ENCODE data around the gene ASPHD2.

The ASPHD2 gene

DNA sequence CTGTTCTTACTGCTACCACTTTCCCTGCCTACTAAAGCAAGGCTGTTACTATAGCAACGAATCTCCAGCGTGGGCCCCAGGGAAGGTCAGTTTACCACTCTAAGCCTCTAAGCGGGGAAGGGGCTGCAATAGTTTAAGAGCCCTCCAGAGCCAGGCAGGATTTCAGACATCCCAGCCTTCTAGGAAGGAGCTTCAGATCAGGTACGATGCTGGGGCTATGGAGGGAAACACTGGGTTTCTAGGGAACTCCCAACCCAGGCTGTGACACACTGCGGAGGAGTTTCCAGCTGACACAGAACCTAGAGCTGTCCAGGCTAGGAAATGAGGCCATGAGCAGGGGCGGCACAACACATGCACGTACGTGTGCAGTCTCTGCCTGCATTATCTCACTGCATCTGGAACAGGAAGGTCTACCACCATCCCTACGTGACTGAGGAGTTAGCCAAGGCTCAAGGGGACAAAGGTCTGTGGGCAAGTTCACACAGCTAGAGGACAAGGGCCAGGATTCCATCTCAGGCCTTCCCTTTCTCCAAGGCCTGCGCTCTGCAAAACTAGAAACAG is 34.1 kb downstream of the ASPHD2 start:
- no peak overlapping the region for H3K4me3 ChIP-seq (ENCODE audit: low read length)
- DNase-seq (ENCODE audit: low read depth) = no peak
- TF ChIP-seq, protein P1, sequence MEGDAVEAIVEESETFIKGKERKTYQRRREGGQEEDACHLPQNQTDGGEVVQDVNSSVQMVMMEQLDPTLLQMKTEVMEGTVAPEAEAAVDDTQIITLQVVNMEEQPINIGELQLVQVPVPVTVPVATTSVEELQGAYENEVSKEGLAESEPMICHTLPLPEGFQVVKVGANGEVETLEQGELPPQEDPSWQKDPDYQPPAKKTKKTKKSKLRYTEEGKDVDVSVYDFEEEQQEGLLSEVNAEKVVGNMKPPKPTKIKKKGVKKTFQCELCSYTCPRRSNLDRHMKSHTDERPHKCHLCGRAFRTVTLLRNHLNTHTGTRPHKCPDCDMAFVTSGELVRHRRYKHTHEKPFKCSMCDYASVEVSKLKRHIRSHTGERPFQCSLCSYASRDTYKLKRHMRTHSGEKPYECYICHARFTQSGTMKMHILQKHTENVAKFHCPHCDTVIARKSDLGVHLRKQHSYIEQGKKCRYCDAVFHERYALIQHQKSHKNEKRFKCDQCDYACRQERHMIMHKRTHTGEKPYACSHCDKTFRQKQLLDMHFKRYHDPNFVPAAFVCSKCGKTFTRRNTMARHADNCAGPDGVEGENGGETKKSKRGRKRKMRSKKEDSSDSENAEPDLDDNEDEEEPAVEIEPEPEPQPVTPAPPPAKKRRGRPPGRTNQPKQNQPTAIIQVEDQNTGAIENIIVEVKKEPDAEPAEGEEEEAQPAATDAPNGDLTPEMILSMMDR (conservative IDR thresholded peaks at IDR 0.05; ENCODE audit: low read depth, low read length) = no peak

DNA sequence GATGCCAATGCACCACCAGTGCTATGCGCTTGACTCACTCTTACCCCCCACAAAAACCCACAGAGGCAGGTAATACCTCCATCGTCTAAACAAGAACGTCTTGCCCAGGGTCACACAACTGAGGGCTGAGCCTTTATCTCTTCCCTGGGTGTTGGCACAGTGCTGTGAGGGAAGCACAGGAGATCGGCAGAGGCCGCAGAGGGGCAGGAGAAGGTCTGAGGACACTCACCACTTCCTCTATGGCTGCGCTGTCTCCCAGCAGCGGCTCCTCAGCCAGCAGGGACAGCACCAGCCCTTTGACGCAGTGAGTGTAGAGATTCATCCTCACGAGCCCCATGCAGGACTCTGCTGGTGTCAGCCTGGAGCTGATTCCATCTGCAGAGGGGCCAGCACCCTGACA is 34.6 kb downstream of the ASPHD2 start:
- no peak for DNase-seq (ENCODE audit: low read depth)
- TF ChIP-seq, protein P1 (conservative IDR thresholded peaks at IDR 0.05; ENCODE audit: low read depth, low read length) = no peak
- no peak overlapping the region for H3K4me3 ChIP-seq (ENCODE audit: low read length)

DNA sequence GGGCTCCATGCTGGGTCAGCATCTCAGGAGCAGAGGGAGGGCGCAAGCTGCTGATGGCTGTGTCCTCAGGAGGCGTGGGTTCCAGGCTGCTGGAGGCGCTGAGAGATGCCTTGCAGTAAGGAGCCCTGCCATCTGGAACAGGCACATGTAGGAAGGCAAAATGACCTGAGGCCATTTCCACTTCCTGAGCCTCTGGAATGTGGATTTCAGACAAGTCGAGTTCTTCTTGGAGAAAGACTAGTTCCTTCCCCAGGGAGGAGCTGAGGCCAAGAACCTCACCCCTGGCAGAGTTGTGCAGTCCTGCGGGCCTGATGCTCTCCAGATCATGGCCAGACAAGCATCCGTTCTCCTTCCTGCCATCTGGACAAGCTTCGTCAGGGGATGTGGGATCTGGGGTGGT is 35.3 kb downstream of the ASPHD2 start:
- H3K4me3 ChIP-seq (ENCODE audit: low read length) = no peak overlapping the region
- no peak for DNase-seq (ENCODE audit: low read depth)

DNA sequence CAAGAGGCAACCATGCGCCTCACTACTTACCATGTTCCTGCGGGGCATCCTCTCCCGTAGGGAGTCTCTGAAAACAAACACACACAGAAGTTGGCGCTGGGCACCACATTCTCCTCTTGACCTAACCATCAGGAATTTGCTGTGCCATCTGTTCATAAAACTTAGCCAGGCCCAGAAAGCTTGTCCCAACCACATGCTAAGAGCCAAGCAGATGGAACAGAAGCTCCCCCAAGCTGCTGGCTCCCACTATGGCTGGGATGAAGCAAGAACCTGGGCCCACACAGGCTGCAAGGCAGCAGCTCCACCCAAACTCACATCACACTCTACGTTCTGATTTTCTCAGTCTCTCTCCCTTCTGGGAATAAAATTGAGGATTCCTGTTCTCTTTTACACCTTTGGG is 37.1 kb downstream of the ASPHD2 start:
- TF ChIP-seq, protein P1 (conservative IDR thresholded peaks at IDR 0.05; ENCODE audit: low read depth, low read length) = no peak
- no peak for DNase-seq (ENCODE audit: low read depth)
- no peak overlapping the region for H3K4me3 ChIP-seq (ENCODE audit: low read length)

More for the DNA sequence above, 35.3 kb downstream of the ASPHD2 start:
- TF ChIP-seq, protein P1 (conservative IDR thresholded peaks at IDR 0.05; ENCODE audit: low read depth, low read length) = no peak

GRCh38 chr22:26470807-26471206 is 41.7 kb downstream of the ASPHD2 start:
- TF ChIP-seq, protein P1 (conservative IDR thresholded peaks at IDR 0.05; ENCODE audit: low read depth, low read length) = no peak
- DNase-seq (ENCODE audit: low read depth) = no peak

DNA sequence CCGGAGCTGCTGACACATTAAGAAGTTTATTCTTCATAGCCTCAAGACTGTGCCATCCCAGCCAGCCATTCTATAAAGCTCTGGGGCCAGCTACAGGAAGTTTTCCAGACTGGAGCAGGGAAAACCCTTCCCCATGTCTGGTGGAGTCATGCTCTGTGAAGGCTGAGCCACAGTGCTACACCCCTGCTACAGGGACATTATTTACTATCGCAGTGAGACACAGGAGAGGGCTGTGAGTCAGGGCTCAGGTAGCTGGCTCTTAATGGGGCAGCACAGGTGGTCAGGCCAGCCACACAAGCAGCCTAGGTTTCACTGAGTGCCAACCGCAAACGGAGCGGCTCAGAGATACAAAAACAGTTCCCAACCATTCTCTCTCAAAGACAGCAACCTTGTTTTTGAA is 42.5 kb downstream of the ASPHD2 start:
- H3K4me3 ChIP-seq (ENCODE audit: low read length) = no peak overlapping the region
- TF ChIP-seq, protein P1 (conservative IDR thresholded peaks at IDR 0.05; ENCODE audit: low read depth, low read length) = no peak
- DNase-seq (ENCODE audit: low read depth) = peak; percentile 94

More at GRCh38 chr22:26470807-26471206, 41.7 kb downstream of the ASPHD2 start:
- no peak overlapping the region for H3K4me3 ChIP-seq (ENCODE audit: low read length)

- no peak for DNase-seq (ENCODE audit: low read depth)
- no peak overlapping the region for H3K4me3 ChIP-seq (ENCODE audit: low read length)
- TF ChIP-seq, protein P1 (conservative IDR thresholded peaks at IDR 0.05; ENCODE audit: low read depth, low read length) = no peak
These were observed 45.6 kb downstream of the ASPHD2 start for GRCh38 chr22:26474682-26475081.
